ENCODE data around the gene CATSPERZ. TPM values are rescaled to one million over a fixed set of nuclear protein-coding genes. Genes with fewer than 3 reads are reported as not detected.
A peak's percentile ranks its signal among the peaks of the same experiment; 100 is the strongest.

CATSPERZ gene
- total and polyA plus RNA-seq, 9 of the 15 experiments (the other 6 are each of a cell fraction or from before 2014, with no cell fraction given), result 0.86 to 8.5 (median 3.5) TPM

- TF ChIP-seq AFF4 (CRISPR knock-in tag; IDR thresholded peaks at IDR 0.05), result 0 out of 2 replicates have a peak, but pooled peaks have one; percentile 42
- TF ChIP-seq MAZ (CRISPR knock-in tag; conservative IDR thresholded peaks at IDR 0.05 in 1 of 2, IDR thresholded peaks at IDR 0.05 in 1 of 2), result peak; percentile 51 to 58; a peak in 3 of 4 replicates
- TF ChIP-seq RAD51 (IDR thresholded peaks at IDR 0.05; ENCODE audit: borderline replicate concordance, low read depth), result no peak
- 0 out of 2 replicates have a peak, but pooled peaks have one; percentile 2 for TF ChIP-seq ZKSCAN1 (IDR thresholded peaks at IDR 0.05; ENCODE audit: low read depth, low read length)
- peak; percentile 38 for TF ChIP-seq HMGN3 (IDR thresholded peaks at IDR 0.05; ENCODE audit: borderline replicate concordance, extremely low read depth, insufficient read length, low read depth, low read length)
These were observed 15.9 kb upstream of the CATSPERZ start, which contains the start of gene BAD (continued) for GRCh38 chr11:64284048-64284961.
